Non-pigmented ciliary epithelial cell (primary cell): Measurements from ENCODE around the gene FGF18.

Experiments
- DNase-seq: peaks from one replicate; pipeline ENCODE4 v3.0.0-alpha.2; 2010; ENCODE audit warnings: low read depth

Gene FGF18

DNA sequence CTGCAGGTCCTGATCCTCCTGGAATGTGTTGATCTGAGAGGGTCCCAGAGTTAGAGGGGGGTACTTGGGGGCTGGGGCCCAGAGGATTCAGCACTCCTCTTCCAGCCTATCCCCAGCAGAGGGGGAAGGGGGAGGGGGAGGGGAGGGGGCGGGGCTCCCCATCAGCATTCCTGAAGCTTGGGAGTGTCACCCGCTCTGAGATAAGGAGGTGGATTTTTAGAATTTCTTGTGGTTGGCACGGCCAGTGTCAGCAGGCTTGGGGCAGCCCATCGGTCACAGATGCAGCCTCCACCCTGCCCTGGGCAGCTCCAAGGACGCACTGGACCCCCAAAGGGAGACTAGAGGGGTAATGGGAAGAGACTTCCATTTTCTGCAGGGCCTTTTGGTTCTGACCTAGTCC, 5.3 kb downstream of the FGF18 start:
- DNase-seq = no peak

DNA sequence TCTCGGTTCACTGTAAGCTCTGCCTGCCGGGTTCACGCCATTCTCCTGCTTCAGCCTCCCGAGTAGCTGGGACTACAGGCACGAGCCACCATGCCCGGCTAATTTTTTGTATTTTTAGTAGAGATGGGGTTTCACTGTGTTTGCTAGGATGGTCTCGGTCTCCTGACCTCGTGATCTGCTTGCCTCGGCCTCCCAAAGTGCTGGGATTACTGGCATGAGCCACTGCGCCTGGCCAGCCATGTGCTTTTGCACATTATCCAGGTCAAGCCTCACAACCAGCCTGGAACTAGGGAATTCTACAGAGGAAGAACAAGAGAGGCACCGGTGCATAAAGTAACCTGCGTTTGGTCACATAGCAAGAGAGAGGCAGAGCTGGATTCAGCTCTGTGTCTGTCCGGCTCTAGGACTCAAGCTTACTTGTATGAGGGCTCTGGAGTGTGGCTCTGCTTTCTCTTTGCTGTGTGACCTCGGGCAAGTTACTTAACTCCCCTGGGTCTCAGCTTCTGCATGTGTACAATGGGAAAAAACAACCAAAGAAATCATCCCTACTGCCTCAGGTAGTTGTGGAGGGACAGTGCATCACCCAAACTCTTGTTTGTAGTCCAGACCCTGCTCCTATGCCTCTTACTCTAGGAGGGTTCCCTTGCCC, 6.3 kb downstream of the FGF18 start:
- DNase-seq = no peak

DNA sequence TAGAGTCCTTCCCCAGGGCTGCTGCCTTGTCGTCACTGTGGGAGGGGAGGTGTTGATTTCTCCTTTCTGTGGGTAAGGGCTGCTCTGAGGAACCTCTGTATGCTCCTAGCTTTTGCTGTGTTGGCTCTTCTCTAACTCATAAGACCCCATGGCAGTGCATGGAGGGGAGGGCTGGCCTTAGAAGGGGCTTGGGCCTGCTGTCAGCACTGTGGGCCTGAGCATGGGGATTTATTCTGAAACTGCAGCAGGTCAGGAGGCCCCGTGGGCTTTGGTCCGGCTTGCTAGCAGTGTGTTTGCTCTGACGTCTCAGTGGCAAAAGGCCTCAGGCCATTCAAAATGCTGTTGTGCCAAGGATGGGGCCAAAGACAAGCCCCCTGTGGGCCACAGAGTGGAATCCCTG, 6.8 kb downstream of the FGF18 start:
- no peak for DNase-seq

DNA sequence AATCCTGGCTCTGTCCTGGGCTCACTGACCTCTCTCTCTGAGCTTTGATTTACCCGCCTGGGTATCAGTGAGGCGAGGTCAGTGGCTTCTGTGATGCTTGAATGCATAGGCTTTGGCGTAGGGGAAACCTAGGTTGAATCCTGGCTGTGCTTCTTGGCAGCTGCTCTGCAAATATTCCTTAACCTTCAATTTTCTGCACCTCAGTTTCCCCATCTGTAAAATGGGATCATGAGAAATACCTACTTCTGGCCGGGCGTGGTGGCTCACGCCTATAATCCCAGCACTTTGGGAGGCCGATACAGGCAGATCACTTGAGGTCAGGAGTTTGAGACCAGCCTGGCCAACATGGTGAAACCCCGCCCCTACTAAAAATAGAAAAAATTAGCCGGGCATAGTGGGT, 7.2 kb downstream of the FGF18 start:
- DNase-seq = no peak

DNA sequence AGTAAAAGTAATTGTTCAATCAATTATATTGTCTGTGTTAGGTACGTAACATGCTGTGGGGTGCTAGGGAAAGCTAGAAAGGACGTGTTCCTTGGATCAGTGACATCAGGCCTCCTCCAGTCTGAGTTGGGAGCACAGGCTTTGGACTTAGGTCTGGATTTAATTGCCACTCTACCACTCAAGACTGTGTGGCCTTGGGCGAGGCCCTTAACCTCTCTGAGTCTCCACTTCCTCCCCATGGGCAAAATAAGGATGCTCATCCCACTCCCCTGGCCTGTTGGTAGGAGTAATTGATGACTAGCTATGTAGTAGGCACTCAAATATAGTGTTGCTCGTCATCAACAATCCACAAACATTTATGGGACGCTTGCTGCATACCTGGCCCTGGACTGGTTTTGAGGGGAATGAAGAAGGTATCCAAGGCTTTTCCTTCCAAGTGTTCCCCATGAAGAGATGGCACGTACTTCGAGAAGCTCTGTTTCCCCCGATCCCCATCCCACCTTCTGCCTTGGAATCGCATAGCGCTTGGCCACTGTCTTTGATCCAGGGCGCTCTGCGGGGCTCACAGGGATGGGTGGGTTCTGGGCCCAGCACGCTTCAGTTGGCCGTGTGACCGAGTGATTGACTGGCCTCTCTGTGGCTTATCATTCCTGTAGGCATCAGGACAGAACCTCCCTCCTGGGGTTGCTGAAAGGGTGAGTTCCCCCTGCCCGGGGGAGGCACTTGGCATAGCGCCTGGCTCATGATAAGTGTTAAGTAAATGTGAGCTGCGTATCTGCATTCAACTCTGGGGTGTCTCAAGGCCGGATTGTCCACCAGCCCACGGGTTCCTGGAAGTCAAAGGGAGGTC, 8.1 kb downstream of the FGF18 start:
- no peak for DNase-seq

DNA sequence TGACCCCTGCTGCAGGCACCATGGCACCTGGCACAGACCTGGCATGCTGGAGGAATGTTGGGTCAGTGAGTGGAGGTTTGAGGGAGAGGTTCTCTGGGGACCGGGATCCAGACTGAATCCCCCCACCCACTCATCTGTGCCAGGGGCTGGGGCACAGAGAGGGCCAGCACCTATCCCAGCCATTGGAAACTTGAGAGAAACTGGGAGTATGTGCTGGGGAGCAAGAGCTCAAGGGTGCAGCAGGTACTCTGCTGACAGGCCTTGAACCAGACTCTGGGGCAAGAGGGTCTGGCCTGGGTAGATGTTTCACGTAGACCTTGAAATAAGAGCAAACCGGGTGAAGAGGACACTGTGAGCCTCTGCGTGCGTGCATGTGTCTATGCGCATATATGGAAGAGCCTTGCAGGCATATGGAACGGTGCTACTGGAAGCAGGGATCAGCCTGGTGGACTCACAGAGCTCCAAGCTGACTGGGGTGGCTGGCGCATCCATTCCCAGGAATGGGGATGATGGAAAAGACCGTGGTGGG, 8.8 kb downstream of the FGF18 start:
- DNase-seq = no peak

DNA sequence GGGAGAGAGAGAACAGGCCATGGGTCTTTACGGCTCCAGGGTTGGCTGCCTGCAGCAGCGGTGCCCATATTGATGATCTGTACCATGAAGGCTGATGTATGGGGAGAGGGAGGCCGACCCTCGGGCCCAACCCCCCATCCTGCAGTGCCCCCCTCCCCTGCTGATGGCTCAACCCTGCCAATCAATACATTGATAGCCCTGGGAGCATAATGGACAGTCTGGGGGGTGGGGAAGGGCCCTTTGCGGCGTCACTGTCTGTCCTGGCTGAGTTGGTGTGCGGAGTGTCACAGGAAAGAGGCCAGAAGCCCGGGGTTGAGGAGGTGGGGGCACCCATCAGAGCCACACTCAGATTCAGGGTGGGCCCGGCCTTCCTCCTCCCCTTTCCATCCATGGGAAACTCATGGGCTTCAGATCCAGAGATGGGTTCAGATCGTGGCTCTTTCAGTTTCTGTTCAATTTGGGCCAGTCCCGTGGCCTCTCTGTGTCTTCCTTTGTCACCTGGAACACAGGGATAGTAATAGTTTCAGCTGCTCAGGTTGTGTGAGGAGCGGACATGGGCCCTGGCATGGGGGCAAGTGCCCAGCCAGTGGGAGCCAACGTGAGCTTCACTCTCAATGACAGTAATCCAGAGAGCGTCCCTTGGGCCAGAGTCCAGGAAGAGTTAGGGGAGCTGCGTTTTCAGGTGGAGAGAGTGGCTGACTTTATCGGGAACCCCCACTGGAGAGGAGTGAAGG, 9.5 kb downstream of the FGF18 start:
- no peak for DNase-seq

DNA sequence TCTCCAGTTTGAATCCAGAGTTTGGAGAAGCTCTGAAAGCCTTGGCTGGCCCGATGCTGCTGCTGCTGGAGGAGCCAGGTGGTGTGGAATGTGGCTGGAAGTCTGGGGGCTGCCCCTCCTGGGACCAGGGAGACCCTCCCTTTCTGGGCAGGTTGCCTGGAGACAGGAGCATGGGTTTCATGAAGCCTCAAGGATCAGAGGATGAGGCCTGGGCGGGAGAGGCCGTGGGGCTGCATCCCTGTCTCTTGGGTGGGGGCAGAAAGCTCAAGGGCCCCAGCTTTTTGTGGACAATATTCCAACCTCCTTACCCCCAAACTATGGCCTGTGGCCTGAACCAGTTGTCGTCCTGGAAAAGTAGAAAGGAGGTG, 10.1 kb downstream of the FGF18 start:
- DNase-seq = no peak

DNA sequence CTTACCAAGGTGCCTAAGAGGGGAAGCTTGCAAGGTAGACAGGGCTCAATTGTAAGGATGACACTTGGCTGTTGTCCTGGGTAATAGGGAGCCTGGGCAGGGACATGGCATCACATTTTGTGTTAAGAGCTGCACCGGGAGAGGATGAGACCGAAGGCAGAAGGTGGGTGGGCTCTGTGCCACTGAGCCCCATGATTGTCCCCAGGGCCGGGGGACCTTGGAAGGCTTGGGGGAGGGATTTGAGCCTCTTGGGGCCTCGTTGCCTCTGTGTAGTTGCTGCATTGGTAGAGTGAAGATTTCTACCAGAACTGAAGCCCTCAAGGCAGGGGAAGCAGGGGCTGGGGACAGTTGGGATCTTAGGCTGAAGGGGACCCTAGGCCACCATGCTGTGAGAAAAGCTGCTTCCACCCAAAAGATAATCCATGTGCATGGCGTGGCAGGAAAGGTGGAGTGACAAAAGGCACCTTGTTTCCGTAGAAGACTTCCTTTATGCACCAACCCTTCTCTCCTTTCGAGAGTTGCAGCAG, 11.9 kb downstream of the FGF18 start:
- DNase-seq = no peak

DNA sequence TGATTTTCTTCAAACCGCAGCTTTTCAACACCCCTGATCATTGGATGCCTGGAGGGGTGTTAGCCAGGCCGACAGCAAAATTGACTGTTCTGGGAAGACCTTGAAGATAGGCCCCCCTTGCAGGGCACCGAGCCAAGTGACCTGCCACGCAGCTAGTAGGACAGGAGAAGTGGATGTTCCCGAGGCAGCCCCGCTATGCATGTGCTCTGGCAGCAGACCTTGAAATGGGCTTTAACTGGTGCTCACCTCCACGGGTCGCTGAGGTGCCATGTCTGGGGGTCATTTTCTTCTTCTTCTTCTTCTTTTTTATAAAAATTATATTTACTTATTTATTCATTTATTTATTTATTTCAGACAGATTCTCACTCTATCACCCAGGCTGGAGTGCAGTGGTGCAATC, 12.6 kb downstream of the FGF18 start:
- no peak for DNase-seq

DNA sequence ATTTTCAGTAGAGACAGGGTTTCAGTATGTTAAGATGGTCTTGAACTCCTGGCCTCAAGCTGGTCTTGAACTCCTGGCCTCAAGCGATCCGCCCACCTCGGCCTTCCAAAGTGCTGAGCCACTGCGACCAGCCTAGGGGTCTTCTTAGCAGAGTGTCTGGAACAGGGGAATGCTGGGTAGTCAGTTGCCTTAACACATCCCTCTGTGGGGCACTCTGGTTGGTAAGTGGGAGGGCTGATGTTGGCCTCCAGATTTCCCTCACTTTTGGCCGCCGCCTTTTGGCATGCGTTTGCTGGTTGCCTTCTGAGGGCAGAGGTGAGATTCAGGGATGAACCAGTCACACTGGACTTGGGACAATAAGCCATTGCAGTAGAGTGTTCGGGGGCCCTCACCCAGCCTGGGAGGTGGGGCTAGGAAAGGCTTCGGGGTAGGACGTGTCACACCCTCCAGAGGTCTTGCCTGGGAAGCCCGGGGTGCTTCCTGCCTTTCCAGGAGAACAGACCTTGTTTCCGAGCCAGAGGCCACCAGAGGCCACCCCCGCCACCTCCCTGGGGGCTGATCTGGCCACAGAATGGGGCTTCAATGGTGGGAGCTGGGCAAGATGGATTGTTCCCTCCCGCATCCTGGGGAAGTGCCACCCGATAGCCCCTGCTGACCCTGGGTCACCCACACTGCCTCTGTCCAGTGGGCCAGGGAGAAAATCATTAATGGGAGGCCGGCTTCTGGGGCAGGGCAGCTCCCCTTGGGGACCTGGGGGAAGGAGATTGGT, 13.3 kb downstream of the FGF18 start:
- DNase-seq = no peak

DNA sequence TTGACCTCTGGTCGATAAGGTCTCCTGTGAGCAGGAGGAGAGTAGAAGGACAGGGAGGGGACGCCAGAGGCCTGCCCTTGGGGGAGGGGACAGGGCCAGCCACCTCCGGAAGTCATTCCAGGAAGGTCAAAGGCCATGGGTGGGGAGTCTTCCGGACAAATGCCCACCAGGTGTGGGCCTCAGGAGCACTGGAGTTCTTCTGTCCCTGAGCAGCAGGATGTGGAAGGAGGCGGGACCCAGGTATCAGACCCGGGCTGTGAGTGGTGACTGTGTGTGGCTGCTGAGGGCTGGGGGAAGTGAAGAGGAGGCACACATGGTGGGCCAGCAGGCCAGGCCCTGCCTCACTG, 13.9 kb downstream of the FGF18 start:
- no peak for DNase-seq

DNA sequence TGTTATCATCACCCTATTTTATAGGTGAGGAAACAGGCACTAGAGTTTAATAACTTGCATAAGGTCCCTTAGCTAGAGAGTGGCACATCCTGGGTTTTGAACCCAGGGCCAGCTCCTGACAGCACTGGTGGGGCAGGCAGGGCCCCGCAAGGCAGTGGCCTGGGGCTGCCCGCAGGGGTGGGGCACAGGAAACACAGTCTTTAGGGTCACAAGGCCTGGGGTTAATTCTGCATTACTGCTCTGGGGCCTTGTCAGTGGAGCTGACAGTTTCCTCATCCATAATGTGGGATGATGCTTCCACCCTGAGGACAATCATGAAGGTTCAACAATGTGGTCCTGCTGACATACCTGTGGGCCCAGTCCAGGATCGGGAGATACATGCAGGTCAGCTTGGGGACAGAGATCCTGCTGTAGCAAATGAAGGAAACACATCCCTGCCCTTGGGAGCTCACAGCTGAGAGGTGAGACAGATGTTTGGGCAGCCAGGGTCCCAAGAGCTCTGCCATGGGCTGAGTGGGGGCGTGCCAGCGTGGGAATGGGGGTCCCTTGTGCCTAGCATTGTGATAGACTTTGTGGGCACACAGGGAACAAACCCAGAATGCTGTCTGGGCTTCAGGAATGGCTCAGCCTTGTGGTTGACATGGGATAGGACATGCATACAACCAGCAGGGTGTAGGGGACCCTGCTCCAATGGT, 14.7 kb downstream of the FGF18 start:
- no peak for DNase-seq

DNA sequence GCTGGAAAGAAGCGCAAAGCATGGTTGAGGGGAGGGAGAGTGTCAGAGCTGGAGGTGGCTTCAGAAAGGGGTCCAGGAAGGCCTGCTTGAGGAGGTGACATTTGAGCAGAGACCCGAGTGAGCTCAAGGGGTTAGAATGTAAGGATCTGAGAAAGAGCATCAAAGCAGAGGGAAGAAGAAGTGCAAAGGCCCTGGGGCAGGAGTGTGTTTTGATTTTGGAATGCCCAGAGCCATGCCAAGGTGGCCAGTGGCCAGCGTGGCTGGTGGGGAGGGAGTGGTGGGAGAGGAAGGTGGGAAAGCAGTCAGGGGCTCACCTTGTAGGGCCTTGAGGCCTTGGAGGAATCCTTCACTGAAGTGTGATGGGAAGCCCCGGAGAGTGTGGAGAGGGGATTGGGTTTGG, 15.4 kb downstream of the FGF18 start:
- DNase-seq = no peak

DNA sequence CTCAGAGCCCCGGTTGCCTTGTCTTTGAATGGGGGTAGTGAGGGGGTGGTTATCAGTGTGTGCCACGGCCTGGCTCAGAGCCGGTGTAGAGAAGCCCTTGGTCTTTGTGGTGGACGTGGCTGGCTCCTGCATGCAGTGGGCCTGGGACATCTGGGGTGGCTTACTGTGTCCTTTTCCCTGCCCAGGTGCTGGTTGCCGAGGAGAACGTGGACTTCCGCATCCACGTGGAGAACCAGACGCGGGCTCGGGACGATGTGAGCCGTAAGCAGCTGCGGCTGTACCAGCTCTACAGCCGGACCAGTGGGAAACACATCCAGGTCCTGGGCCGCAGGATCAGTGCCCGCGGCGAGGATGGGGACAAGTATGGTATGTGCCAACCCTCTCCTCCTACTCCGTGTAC, 16.5 kb downstream of the FGF18 start:
- no peak for DNase-seq

DNA sequence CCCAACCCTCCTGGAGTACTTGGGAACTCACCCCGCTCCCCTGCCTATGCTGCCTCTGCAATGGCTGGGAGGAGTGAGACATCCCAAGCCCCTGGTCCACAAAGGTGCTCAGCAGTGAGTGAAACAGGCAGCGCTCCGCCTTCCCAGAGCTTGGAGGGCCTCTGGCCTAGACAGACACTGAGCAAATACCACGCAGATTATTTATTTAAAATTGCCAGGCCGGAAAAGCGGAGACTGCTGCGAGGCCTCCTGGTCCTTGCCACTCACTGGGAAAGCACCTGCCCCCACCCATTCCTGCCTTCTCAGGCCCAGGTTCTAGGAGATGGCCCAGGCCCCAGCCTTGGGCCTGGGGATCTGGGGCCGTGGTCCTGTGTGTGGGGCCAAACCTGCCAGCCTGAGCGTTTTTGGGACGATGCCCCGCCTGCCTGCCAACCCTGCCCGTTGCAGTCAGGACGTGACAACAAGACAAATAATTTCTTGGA, 17.4 kb downstream of the FGF18 start:
- no peak for DNase-seq

DNA sequence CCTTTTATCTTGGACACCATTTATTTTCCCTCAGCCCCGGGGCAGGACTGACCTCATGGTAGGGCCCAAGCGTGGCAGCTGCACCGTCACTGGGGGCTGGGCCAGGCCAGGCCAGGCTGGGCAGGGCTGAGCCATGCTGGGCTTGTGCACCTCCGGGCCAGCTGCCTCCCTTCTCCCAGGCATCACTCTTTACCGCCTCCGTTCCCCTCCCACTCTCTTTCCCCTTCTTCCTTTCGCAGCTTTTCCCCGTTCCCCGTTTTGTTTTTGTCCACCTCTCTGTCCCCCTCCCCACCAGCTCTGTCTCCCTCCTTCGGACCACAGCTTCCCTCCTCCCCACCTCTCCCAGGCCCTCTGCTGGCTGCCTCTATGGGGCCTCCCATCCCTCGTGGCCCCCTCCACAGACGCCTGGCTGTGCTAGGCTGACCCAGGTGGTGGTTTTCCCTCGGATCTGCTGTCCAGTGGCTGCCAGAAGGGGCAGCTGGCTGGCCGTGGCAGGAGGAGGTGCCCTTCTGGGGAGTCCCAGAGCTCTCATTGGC, 17.9 kb downstream of the FGF18 start:
- DNase-seq = no peak

DNA sequence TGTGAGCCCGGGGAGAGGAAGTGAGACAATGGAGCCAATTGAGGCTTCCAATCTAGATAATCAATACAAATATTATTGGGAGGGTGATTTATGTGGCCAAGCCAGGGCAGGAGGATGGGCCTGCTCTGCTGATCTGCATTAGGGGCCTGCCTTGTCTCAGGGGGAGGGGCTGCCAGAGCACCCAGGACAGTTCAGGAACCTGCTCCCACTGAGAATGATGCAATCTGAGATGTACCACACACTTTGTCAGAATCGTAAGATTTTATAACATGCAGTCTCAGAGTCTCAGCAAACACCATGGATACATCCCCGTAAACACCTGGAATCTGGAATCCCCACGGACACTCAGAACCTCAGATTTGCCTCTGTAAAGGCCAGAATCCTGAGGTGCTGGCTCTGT, 19.3 kb downstream of the FGF18 start:
- no peak for DNase-seq

DNA sequence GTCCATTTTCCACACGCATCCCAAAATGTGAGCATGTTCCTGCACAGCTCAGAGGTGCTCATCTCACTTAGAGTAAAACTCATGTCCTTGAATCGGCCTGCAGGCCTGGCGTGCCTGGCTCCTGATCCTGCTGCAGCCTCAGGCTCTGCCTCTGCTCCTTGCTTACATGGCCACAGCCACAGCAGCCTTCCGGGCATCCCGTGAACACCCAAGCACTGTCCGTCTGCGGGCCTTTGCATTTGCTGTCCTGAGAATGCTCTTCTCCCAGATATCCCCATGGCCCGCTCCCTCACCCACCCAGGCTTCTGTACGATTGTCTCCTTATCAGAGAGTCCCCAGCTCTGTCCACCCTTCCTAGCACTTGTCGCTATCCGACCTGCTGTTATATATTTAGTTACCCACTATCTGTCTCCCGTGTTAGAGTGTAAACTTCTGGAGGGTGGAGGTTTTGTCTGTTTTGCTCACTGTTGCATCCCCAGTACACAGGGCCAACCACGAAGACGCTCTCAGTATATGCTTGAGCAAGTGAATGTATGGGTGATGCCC, 21.9 kb downstream of the FGF18 start:
- DNase-seq = no peak

DNA sequence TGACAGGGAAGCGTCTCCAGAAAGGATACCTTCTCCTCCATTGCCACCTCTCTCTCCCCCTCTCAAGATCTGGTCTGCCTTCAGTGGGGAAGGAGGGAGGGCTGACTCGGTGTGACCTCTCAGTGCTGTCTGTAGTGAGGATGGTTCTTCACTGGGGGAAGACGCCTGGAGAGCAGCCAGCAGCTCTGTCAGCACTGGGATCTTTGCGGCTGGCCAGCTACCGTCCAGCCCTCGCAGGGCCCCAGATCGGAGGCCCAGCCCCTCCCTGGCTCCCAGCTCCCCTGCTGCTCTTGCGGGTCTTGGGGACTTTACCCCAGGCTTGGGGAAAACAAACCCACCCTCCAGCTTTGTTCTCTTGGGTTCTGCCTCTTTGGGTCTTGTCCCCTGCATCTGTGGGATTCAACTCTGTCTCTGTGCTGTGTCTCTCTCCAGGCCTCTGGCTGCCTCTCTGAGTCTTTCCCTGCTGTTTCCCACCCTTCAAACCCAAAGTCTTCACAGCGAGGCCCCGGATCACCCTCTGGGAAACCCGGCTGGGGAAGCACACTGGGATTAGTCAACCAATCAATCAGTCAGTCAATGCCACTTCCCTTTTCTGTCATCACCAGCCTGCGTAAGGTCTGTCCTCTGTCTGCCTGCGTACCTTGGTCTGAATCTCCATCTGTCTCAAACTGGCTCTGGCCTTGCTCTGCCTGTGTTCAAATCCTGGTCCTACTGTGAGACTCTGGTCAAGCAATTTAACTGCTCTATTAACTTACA, 23.0 kb downstream of the FGF18 start:
- DNase-seq = no peak
